ENCODE data around the gene MAFG.

MAFG gene

DNA sequence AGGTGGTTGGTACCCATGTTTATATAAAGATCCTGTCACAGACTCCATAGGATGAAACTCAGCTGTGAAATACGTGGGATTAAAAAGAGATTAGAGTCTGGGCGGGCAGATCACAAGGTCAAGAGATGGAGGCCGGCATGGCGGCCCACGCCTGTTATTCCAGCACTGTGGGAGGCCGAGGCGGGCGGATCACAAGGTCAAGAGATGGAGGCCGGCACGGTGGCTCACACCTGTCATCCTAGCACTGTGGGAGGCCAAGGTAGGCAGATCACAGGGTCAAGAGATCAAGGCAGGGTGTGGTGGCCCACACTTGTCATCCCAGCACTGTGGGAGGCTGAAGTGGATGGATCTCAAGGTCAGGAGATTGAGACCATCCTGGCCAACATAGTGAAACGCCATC is 32.1 kb downstream of the MAFG start:
- in situ Hi-C loops (cut with HindIII; ENCODE audit: low pct_unique_long_range_greater_than_20kb, low sequenced_read_pairs) = no loop called here
- DNase-seq (ENCODE audit: low read depth in 1 of 2, low spot score in 1 of 2) = no peak
- no peak for TF ChIP-seq JUND (IDR thresholded peaks at IDR 0.05; ENCODE audit: low read depth)

DNA sequence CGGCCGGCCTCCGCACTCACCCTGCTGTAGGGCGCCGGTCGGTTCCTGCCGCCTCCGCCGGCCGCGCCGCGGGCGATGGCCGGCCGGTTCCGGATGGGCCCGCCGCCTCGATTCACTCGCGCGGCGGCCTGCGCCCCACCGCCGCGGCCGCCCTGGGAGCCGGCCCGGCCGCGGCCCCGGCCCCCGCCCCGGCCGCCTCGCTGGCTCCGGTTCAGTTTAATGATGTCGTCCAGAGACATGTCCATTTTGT is 36.3 kb downstream of the MAFG start:
- no peak for DNase-seq (ENCODE audit: low read depth in 1 of 2, low spot score in 1 of 2)
- in situ Hi-C loops (cut with HindIII; ENCODE audit: low pct_unique_long_range_greater_than_20kb, low sequenced_read_pairs) = no loop called here
- TF ChIP-seq JUND (IDR thresholded peaks at IDR 0.05; ENCODE audit: low read depth) = no peak

DNA sequence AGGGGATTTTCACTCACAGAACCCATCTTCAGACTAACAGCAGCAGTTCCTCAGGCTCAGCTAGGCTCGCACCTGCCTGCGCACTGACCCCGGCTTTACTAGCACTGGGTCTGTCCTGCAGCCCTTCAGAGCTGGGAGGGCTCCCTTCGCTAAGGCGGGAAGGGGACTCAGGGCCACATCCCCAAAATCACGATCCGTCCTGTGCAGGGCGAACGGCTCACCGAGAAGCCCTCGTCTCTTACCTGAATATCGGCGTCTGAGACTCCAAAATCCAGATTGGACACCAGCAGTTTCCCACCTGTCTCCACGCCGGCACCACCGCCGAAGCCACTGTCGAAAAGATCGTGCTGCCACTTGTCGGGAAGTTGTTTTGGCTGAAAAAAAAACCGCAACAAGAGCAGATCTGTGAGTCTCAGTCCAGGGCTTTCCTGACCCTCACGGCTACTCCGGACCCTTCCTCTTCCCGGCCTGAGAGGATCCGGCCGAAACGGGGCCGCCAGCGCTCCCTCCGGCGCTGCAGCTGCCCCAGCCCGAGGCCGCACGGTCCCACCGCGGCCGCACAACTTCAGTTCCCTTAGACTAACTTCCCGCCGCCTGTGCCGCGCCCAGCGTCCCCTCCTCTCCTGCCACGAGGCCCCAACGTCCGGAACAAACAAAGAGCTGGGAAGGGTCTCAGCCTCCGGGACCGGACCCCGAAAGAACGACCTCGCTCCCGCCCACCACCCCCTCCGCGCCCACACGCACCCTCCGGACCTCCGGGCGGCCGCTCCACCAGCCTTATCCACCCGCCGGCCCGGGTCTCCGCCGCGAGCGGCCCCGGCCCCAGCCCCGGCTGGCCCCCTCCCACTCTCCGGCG is 36.9 kb downstream of the MAFG start:
- in situ Hi-C loops (cut with HindIII; ENCODE audit: low pct_unique_long_range_greater_than_20kb, low sequenced_read_pairs) = no loop called here
- TF ChIP-seq JUND (IDR thresholded peaks at IDR 0.05; ENCODE audit: low read depth) = no peak
- no peak for DNase-seq (ENCODE audit: low read depth in 1 of 2, low spot score in 1 of 2)

DNA sequence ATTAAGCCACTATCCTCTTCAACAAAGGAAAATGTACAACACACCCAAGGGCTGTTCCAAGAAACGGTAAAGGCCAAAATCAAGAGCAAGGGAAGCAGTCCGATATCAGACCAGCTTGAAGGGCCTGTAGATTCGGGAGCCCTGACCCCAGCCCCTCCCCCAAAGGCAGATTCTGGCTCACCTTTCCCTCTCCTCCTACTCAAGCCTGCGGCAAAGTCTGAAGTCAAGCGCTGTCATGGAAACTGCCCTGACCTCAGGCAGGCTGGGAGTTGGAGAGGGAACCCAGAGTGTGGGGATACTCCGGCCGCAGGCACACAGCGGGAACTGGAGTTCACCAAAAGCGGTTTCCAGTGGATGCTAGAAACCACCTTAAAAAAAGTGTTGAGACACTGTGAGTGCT is 37.9 kb downstream of the MAFG start:
- in situ Hi-C loops (cut with HindIII; ENCODE audit: low pct_unique_long_range_greater_than_20kb, low sequenced_read_pairs) = no loop called here
- no peak for DNase-seq (ENCODE audit: low read depth in 1 of 2, low spot score in 1 of 2)
- TF ChIP-seq JUND (IDR thresholded peaks at IDR 0.05; ENCODE audit: low read depth) = no peak

DNA sequence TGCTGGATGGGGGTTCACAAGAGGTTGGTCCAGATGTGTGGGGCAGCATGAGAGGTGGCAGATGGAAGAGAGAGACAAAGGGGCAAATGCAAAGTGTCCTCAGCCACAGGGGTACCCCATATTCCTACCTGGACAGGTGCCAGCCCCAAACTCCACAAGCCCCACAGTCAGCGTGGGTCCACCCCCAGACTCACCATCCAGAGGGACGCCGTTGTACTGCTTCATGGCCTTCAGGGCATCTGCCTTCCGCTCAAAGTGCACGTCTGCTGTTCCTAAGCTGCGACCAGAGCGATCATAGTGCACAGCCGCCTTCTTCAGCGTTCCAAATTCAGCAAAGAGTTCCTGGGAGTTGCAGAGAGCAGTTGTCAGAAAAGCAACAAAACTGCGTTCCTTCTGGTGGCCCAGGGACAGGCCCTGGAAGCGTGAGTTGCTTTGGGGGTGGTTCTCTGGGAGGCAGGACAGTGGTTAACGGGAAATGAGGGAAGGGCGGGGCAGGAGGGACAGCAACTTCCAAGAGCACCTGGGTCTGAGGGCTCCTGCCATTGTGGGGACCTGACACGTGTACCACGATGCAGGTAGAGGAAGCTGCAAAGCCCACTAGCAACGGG is 38.4 kb downstream of the MAFG start:
- DNase-seq (ENCODE audit: low read depth in 1 of 2, low spot score in 1 of 2) = no peak
- TF ChIP-seq JUND (IDR thresholded peaks at IDR 0.05; ENCODE audit: low read depth) = no peak
- in situ Hi-C loops (cut with HindIII; ENCODE audit: low pct_unique_long_range_greater_than_20kb, low sequenced_read_pairs) = no loop called here

DNA sequence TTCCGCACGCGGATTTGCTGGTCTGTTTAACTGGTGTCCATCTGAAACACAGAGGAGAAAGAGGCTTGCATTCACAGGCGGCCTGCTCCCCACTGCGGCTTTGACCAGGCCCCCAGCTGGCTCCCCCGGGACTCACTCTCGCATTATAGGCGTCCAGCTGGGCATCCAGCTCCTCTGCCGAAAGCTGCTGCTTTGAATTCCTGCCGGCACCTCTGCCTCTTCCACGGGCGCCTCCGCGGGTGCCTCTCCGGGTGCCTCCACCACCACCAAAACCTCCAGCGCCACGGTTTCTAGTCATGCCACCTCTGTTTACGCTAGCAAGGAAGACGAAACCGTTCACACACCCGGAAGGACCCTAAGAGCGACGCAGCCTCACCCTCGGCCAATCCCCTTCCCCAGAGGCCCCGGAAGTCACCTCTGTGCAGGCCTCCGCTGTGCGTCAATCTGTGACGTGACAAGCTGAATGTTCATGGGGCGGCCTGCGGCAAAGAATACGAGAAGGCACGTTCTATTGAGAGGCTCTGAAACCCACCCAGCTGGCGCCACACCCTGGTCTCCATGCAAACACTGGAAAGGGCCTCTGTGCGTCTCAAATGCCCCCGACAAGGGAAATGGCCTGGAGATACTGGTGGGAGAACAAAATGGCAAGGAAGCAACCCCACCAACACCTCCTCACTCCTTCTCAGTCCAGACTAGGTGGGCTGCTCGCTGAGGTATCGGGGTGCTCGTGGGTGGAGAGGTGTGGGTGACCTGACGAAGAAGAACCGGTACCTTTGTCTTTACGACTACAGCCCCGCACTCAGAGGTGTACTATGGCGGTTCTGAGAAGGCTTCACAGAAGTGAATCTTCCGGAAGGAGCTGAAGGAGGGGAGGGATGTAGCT is 39.2 kb downstream of the MAFG start:
- in situ Hi-C loops (cut with HindIII; ENCODE audit: low pct_unique_long_range_greater_than_20kb, low sequenced_read_pairs) = no loop called here
- no peak for TF ChIP-seq JUND (IDR thresholded peaks at IDR 0.05; ENCODE audit: low read depth)
- no peak for DNase-seq (ENCODE audit: low read depth in 1 of 2, low spot score in 1 of 2)

DNA sequence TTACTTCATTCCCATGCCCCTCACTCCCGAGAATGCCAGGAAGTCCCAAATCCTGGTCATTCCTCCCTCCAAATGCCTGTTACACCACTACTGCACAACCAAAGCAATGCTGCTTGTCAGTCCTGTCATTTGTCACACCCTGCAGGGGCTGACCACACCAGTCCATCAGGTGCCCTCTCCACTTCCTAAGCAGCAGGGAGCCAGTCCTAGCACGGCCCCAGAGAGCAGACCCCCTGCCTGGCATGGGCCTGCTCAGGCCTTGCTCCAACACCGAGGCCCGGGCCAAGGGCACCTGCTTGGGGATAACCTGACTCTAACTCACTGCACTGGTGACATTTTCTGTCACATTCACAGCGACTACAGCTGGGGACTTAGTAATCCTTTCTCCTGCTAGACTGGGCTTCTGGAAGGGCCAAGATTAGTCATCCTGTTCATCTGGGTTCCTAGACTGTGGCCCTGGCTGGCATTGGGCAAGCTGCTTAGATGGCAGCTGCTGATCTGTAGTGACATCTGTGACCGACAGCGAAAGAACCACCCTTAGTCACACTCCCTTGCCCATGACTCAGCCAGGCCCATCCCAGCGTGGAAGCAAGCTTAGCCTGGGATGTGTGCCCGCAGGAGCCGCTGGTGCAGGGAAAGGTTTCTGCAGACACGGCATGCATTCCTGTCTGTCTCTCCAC is 41.5 kb downstream of the MAFG start:
- TF ChIP-seq JUND (IDR thresholded peaks at IDR 0.05; ENCODE audit: low read depth) = no peak
- DNase-seq (ENCODE audit: low read depth in 1 of 2, low spot score in 1 of 2) = no peak

DNA sequence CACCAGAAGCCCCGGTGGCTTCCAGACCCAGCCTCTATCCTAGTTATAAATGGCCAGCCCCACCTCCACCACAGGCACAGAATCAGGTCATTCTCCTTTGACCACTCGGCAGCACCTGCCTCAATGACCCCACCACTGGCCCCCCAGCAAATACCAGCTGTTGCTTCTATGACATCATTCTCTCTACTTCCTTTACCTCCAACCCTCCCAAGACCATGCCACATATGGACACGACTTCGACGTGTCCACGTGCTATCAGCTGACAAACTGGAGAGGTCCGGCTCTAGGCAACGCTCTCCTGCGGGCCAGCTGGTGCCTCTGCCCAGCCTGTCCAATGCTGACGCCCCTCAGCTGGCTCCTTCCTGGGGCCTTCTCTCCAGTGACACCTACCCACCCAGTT is 42.1 kb downstream of the MAFG start:
- in situ Hi-C loops (cut with HindIII; ENCODE audit: low pct_unique_long_range_greater_than_20kb, low sequenced_read_pairs) = no loop called here
- DNase-seq (ENCODE audit: low read depth in 1 of 2, low spot score in 1 of 2) = no peak
- TF ChIP-seq JUND (IDR thresholded peaks at IDR 0.05; ENCODE audit: low read depth) = no peak

More for the DNA sequence above, 41.5 kb downstream of the MAFG start:
- in situ Hi-C loops (cut with HindIII; ENCODE audit: low pct_unique_long_range_greater_than_20kb, low sequenced_read_pairs) = no loop called here

DNA sequence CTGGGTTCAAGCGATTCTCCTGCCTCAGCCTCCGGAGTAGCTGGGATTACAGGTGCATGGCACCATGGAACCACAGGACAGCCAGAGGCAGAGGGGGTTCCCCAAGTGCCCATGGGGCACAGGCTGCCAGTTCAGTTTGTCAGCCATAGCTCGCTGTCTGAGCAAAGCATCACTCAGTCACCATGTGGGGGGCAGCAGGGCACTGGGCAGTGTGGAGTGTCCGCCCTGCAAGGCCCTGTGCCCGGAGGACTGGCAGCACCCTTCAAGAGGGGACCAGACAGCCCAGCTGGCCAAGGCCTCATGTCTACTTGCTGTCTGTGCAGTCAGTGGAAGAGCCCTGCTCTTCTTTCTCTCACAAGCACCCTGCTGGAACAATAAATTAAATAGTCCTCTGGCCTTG is 42.6 kb downstream of the MAFG start:
- in situ Hi-C loops (cut with HindIII; ENCODE audit: low pct_unique_long_range_greater_than_20kb, low sequenced_read_pairs) = no loop called here
- no peak for DNase-seq (ENCODE audit: low read depth in 1 of 2, low spot score in 1 of 2)
- TF ChIP-seq JUND (IDR thresholded peaks at IDR 0.05; ENCODE audit: low read depth) = no peak

DNA sequence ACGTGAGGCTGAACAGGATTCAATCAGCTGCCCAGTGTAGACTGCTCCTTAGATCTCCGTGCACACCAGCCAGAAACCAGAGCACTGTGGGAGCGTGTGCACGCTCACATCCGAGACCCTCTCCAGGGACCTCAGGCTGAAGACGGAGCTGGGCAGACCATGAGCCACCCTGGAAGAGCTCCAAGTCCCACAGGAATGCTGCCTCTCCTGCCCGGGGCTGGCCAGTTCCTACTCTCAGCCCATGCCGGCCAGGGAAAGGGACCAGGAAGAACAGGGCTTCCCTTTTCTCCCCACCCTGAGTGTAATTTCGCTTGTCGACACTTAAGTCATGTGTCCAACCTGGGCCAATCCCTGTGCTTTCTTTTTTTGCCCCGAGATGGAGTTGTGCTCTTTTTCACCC is 43.0 kb downstream of the MAFG start:
- DNase-seq (ENCODE audit: low read depth in 1 of 2, low spot score in 1 of 2) = peak in 1 of 2 experiments; percentile 42
- in situ Hi-C loops (cut with HindIII; ENCODE audit: low pct_unique_long_range_greater_than_20kb, low sequenced_read_pairs) = no loop called here

DNA sequence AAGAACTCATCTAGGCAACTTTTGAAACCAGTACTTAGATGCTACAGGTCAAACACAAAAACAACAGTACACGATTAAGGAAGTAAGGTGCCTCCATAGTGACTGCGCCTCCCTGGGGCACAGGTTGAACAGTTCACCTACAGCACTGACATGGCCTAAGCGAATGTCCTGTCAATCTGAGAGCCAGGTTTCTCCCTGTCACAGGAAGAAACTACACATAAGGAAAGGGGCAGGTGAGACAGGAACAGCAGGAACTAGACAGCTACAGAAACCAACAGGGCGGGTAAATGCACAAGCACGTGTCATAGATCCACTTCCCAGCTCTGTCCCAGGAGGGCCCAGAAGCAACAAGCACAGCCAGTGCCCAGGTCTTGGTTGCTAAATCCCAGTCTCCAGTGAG is 48.4 kb downstream of the MAFG start:
- in situ Hi-C loops (cut with HindIII; ENCODE audit: low pct_unique_long_range_greater_than_20kb, low sequenced_read_pairs) = no loop called here
- DNase-seq (ENCODE audit: low read depth in 1 of 2, low spot score in 1 of 2) = peak in 1 of 2 experiments; percentile 43
- TF ChIP-seq JUND (IDR thresholded peaks at IDR 0.05; ENCODE audit: low read depth) = no peak

More for the DNA sequence above, 43.0 kb downstream of the MAFG start:
- no peak for TF ChIP-seq JUND (IDR thresholded peaks at IDR 0.05; ENCODE audit: low read depth)

DNA sequence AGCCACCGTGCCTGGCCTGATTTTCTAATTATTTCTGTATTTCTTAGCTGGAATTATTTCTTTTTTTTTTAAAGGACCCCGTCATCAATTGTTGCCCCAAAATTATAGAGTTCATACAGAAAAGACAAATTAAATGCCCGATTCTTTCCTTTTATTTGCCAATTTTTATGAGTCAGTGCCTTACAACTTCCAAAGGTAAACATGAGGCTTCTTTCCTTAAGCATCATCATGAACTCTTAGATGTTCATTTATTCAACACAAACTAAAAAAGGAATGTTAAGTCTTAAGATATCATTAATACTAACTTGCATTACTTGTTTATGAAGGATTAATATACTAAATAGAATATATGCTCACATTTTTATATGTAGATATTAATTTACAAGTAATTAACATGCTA is 49.2 kb downstream of the MAFG start:
- no peak for TF ChIP-seq JUND (IDR thresholded peaks at IDR 0.05; ENCODE audit: low read depth)
- no peak for DNase-seq (ENCODE audit: low read depth in 1 of 2, low spot score in 1 of 2)
- in situ Hi-C loops (cut with HindIII; ENCODE audit: low pct_unique_long_range_greater_than_20kb, low sequenced_read_pairs) = no loop called here

Data from T47D (cell line).